HG02852 (cell line): ENCODE measurements around the gene KLHL21.
"Not testable (repeated sequence)": the region's sequence is repeated elsewhere in the genome, so short reads cannot be mapped to it uniquely, and the experiment has no call there.

Experiments used
- ATAC-seq: cut with Tn5 transposase; IDR thresholded peaks from one replicate; pipeline ENCODE4 v1.9.1; 2021; ENCODE audit warnings: mild to moderate bottlenecking, moderate library complexity; ENCODE audit not compliant: unreplicated experiment

Gene KLHL21, protein sequence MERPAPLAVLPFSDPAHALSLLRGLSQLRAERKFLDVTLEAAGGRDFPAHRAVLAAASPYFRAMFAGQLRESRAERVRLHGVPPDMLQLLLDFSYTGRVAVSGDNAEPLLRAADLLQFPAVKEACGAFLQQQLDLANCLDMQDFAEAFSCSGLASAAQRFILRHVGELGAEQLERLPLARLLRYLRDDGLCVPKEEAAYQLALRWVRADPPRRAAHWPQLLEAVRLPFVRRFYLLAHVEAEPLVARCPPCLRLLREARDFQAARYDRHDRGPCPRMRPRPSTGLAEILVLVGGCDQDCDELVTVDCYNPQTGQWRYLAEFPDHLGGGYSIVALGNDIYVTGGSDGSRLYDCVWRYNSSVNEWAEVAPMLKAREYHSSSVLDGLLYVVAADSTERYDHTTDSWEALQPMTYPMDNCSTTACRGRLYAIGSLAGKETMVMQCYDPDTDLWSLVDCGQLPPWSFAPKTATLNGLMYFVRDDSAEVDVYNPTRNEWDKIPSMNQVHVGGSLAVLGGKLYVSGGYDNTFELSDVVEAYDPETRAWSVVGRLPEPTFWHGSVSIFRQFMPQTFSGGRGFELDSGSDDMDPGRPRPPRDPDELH

GRCh38 chr1:6602669-6603237, at the start of gene KLHL21:
KLHL21 (minus strand) TSS chr1:6602869; CDS start chr1:6602817, 52 bp downstream.
- peak; percentile 54 for ATAC-seq

GRCh38 chr1:6651909-6652308, 49.2 kb upstream of the KLHL21 start:
- ATAC-seq, result no peak

DNA sequence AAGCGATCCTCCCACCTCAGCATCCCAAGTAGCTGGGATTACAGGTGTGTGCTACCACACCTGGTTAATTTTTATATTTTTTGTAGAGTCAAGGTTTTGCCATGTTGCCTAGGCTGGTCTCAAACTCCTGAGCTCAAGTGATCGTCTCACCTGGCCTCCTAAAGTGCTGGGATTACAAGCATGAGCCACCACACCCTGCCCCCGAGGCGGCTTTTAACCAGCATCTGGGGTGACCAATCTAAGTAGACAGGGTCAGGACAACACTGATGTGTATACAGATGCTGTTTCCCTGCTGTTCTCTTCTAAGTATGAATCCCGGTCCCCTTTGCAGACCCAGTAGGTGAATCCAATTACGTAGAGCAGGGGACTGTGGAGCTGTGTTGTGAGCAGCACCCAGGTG, 45.9 kb upstream of the KLHL21 start:
- ATAC-seq, result no peak

- ATAC-seq, result no peak
Measured at GRCh38 chr1:6646499-6647148, 44.0 kb upstream of the KLHL21 start.

- ATAC-seq, result no peak
Measured at GRCh38 chr1:6645018-6645417, 42.3 kb upstream of the KLHL21 start.

DNA sequence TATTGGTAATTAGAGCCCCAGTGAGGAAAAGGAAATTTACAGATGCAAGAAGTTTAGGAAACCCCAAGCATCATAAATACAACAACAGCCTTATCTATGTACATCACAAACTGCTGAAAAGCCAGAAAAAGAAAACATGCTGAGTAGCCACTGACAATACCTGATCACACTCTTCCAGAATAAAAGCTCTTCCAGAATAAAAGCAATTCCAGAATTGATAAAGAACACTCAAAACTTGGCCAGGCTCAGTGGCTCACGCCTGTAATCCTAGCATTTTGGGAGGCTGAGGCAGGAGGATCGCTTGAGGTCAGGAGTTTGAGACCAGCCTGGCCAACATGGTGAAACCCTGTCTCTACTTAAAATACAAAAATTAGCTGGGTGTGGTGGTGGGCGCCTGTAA, 38.2 kb upstream of the KLHL21 start:
- not testable (repeated sequence) for ATAC-seq

DNA sequence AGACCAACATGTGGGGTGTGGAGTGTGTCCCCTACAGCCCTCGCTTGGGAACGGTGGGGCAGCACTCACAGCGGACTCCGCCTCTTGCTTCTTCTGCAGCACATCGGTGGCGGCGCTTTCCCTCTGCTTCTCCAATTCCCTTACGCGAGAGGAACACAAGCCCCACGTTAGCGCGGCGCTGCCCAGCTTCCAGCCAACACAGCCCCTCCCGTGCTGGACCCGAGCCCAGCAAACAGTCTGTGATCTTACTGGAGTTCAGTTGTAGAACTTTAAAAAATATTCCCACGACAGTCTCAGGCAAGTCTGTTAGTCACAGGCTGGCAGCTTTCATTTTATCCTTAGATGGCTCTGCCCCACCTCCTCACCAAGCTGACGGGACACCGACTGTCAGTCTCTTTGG, 35.6 kb upstream of the KLHL21 start:
- no peak for ATAC-seq

DNA sequence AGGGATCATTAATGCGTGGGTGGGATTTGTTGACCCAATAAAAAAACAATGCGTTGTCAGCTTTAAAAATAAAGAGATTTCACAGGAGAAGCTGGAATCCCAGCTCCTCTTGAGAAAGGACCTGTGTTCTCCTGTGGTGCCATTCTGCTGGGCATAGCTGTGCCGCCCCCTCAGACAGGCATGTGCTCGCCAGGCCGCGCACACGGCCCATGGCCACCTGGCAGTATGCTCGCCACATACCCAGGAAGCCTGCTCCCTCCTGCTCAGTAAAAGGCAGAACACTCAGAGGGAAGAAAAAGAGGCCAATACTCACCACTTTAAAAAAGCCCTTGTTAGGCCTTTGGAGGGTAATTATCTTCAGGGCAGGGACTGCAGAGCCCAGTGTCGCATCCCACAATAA, 35.1 kb upstream of the KLHL21 start:
- ATAC-seq, result no peak

DNA sequence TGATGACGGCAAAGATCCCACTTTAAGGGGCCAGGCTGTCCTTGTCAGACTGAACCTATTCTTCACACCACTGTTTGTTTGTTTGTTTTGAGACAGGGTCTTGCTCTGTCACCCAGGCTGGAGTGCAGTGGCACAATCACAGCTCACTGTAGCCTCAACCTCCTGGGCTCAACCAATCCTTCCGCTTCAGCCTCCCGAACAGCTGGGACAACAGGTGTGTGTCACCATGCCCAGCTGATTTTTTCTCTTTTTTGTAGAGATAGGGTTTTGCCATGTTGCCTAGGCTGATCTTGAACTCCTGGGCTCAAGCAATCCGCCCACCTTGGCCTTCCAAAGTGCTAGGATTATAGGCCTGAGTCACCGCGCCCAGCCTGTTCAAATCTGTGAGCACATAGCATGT, 34.1 kb upstream of the KLHL21 start:
- ATAC-seq, result not testable (repeated sequence)

DNA sequence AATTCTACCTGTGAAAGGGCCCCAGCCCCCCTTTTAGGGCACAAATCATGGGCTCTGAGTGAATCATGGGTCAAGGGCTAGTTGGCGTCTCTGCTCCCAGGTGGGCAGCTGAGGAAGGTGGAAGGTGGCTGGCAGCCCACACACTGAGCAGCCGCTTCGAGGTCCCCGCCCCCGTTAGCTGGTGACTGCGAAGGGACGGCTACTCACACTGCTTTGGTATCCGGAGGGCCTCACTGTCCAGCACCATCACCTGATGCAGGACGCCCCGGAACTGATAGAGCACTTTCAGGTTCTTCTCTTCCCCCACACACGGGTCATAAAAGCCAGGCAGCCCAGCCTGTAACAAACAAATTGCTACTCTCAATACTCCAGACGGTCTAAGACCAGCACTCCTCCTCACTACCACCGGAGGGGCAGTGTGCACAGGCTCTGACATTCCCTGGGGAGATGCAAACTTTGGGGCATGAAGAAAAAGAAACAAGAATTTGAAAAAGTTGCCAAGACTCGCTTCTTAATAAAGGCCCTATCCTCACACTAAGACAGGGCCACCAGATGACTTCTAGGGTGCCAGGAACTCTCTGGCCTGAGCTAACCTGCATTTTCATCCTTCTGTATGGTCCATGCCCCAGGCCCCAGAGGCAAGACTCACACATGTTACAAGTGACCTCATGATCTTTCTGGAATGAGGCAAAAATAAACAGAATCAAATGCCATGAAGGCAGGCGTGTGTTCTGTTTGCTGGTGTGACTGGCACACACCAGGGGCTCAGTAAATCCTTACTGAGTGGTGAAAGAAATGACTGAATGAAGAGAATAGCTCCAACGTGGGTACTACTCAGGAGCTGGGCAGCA, 33.5 kb upstream of the KLHL21 start:
- no peak for ATAC-seq

DNA sequence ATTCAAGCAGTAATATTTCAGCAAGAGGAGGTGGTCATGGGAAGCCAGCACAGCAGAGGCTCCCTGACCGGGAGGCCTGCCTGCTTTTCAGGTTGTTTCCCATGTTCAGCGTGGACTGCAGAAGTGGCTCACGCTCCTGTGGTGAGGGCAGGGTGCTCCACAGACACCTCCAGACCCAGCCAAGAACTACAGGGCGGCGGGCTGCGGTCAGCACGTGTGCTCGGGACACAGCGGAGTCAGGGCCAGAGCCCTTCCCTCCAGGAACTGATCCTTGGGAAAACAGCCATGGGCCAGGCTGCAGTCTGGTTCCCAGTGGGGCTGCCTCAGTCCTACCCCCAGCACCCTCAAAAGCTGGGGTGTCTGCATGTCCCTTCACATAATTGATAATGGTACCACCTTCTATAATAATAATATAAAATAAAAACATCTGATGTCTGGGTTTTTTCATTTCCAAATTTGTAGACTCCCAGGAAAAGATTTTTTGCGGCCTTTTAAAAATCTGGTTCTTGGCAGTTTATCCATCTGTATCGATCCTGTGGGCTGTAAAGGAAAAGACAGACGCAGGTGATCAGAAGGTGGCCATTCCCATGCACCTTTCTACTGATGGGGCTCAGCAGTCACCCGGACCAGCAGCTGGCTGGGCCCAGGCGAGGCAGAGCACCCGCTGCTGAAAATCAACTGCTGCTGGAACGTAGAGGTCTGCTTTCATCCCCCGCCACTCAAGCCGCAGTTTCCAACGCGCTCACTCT, 32.7 kb upstream of the KLHL21 start:
- ATAC-seq, result no peak

DNA sequence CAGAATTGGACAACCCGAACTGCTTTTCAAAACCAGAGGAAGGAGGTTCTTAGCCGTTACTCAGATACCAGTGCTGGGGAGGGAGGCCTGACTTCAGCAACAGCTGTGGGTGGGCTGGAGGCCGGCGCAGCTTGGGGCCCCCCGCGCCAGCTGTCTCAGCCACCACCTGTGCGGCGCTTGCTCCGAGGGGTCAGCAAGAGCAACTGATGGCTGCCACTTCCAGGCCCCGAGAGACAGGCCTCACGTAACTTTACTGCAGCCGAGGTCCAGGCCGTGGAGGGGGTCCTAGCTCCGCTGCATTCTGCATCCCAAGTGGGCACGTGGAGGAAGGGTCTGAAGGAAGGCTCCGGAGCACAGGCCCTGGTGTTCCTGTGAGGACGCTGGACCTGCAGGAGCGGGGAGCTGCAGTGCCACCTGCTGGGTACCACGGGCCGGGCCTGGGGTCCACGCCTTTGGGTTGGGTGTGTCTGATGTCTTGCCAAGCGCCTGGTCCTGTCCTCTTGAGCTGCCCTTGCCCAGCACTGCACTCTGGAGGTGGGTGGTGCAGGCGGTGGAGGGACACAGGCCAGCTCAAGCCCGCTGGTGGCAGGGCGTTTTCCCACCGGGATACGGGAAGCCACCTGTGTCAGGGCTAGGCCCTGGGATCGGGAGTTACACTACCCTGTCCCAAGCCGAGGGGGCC, 31.8 kb upstream of the KLHL21 start:
- no peak for ATAC-seq

DNA sequence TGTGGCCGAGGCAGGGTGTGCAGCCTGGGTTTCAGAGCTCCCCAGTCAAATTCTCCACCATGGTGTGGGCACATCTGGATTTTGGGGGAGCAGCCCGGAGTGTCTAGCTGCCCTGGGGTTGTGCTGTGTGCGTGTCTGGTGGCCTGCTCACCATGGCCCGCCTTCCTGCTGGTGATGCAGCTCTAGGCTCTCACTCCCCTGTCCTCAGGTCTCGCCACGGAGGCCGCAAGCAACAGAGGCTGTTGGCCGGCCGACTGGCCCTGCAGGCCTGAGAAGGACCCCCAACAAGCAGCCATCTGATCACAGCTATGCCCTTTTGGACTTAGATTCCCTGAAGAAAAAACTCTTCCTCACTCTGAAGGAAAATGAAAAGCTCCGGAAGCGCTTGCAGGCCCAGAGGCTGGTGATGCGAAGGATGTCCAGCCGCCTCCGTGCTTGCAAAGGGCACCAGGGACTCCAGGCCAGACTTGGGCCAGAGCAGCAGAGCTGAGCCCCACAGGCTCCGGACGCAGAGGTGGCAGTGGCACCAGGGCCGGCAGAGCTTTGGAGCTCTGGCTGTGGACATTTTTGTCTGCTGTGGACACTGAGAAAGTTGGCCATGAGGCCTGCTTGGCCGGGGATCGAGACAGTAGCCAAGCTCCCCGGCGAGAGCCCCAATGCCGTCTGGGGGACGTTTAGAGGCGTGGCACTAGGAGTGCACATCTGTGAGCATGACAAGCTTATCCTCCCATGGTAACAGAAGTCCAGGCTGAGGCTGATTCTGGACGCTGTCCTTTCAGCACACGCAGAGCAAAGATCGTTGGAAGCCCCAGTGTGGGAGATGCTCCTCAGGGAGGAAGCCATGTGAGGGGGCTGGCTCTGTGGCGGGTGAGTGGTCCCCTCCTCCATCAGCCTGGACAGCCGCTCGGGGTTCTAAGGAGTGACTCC, 30.2 kb upstream of the KLHL21 start:
- ATAC-seq, result no peak

- ATAC-seq, result no peak
Measured at GRCh38 chr1:6631058-6631457, 28.4 kb upstream of the KLHL21 start.

- ATAC-seq, result no peak
Measured at GRCh38 chr1:6630027-6630426, 27.4 kb upstream of the KLHL21 start.

GRCh38 chr1:6628971-6629479, 26.4 kb upstream of the KLHL21 start:
- no peak for ATAC-seq

DNA sequence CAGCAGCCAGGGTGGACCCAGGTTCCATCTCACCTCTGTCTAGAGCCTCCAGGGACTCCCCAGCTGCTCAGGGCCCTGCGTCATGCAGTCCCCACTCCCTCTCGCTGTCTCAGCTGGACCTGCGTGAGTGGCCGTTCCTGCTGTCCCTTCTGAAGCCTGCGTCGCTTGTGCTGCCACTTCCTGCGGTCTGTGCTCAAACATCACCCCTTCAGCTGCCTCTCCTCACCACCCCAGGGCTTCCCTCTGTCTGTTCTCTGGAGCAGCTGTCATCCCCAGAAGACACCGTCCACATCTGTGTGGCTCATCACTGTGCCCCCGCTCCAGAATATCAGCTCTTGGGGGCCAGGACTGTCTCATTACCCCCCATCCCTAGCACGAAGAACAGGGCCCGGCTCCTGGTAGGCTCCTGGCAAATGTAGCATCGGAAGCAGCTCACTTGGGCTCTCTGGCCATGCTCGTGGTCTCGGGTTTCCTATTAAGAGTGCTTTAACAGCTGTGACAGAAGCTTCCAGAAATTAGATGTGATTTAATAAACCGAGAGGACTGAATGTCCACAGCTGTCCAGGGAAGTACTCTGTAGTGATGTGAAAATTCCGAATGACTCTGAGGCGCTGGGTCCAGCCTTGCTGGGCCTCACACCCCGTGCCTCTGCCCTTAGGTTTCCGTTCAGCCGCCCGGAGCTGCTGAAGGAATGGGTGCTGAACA, 25.3 kb upstream of the KLHL21 start:
- no peak for ATAC-seq

GRCh38 chr1:6627031-6627430, 24.4 kb upstream of the KLHL21 start:
- ATAC-seq, result no peak
